ENCODE data around the gene SLC6A13. TPM values are rescaled to one million over a fixed set of nuclear protein-coding genes. Genes with fewer than 3 reads are reported as not detected.

The SLC6A13 gene
- total and polyA plus RNA-seq, 2 of the 8 experiments (the other 6 are each of a cell fraction or from before 2014, with no cell fraction given): 0.03 TPM; not detected in 1

- H3K9ac ChIP-seq (replicated peaks in 1 of 4; ENCODE audit: extremely low read depth in 1 of 4, low read depth in 3 of 4, low read length in 3 of 4): no peak overlapping the region
- H4K20me1 ChIP-seq (replicated peaks in 1 of 2; ENCODE audit: control insufficient read depth in 1 of 2, insufficient read depth in 2 of 2, low read length in 2 of 2): peaks cover 0 to 2% of the 10 kb centered on the region in 2 experiments
- no peak overlapping the region for H3K56ac ChIP-seq (replicated peaks; ENCODE audit: insufficient read length, low read depth, low read length)
- H4K5ac ChIP-seq (ENCODE audit: insufficient read length, low read depth, low read length): no peak overlapping the region
- no peak overlapping the region for H3K27ac ChIP-seq (ENCODE audit: low read depth, low read length)
- no peak overlapping the region for H2AK5ac ChIP-seq (ENCODE audit: low read depth, low read length)
- no peaks in the 10 kb centered on the region for H3K9me3 ChIP-seq (ENCODE audit: insufficient read depth in 2 of 2, low read depth in 1 of 2, low read length in 1 of 2)
- H3K4me1 ChIP-seq (replicated peaks in 1 of 4; ENCODE audit: control insufficient read depth in 3 of 4, insufficient read depth in 4 of 4, low read length in 3 of 4): no peaks in the 10 kb centered on the region
- no peak overlapping the region for H3K18ac ChIP-seq (ENCODE audit: extremely low read depth, low read length)
- no peak overlapping the region for H4K91ac ChIP-seq (replicated peaks; ENCODE audit: insufficient read length, low read length)
- H3K14ac ChIP-seq (ENCODE audit: insufficient read length): no peak overlapping the region
- no peak overlapping the region for H2BK5ac ChIP-seq (ENCODE audit: low read depth, low read length)
- WGBS, 2 experiments (ENCODE audit: extremely low coverage in 1 of 2, insufficient coverage in 1 of 2, insufficient read length in 1 of 2, insufficient replicate concordance in 2 of 2, low coverage in 1 of 2, low lambda C conversion rate in 2 of 2, missing lambda C conversion rate in 1 of 2): 91% methylated on average over 1 of the region's 1 CpG; no CpG with 5 or more reads in 1 of the 2 experiments
- H2BK15ac ChIP-seq (ENCODE audit: low read length): no peak overlapping the region
- ChIA-PET POLR2A (ENCODE audit: partially characterized antibody) (interaction anchor here (0.8 kb wide), 1 partner anchor 10 kb away, joined by 4 read pairs; no protein-coding TSS in a partner anchor), CTCF (ENCODE audit: partially characterized antibody) (no interaction called here)
- no peak overlapping the region for H2BK20ac ChIP-seq (ENCODE audit: low read length)
- TF ChIP-seq MAFK (IDR thresholded peaks at IDR 0.05; ENCODE audit: low read depth, low read length) (no peak), POLR2AphosphoS5 (IDR thresholded peaks at IDR 0.05; ENCODE audit: low read depth, low read length) (no peak), TAF1 (IDR thresholded peaks at IDR 0.05; ENCODE audit: low read depth, low read length) (no peak), SIRT6 (IDR thresholded peaks at IDR 0.05; ENCODE audit: low read length) (no peak), TBP (IDR thresholded peaks at IDR 0.05; ENCODE audit: low read depth, low read length) (no peak)
- TF ChIP-seq, protein P1, sequence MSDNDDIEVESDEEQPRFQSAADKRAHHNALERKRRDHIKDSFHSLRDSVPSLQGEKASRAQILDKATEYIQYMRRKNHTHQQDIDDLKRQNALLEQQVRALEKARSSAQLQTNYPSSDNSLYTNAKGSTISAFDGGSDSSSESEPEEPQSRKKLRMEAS (IDR thresholded peaks at IDR 0.05): no peak
- H2BK12ac ChIP-seq (ENCODE audit: low read depth, low read length): no peak overlapping the region
- H3K23me2 ChIP-seq (ENCODE audit: low read depth, low read length): no peaks in the 10 kb centered on the region
- H3K79me2 ChIP-seq (ENCODE audit: control insufficient read depth in 1 of 2, insufficient read depth in 2 of 2, low read length in 2 of 2): no peaks in the 10 kb centered on the region
- H3K4me2 ChIP-seq (ENCODE audit: insufficient read depth in 1 of 2, low read depth in 2 of 2, low read length in 2 of 2): no peak overlapping the region
- H3K4ac ChIP-seq (replicated peaks; ENCODE audit: insufficient read length, low read depth, low read length): no peak overlapping the region
- H2AFZ ChIP-seq (ENCODE audit: low read length): no peak overlapping the region
- H2BK120ac ChIP-seq (replicated peaks; ENCODE audit: low read depth, low read length): no peak overlapping the region
- no peaks in the 10 kb centered on the region for H3K79me1 ChIP-seq (ENCODE audit: low read depth, low read length)
- DNase-seq (ENCODE audit: low read depth in 1 of 2, low spot score in 2 of 2) (no peak), FAIRE-seq (no peak)
- no peak overlapping the region for H4K8ac ChIP-seq (ENCODE audit: extremely low read depth, insufficient read depth, low read length)
- H3K27me3 ChIP-seq (replicated peaks in 1 of 4; ENCODE audit: control insufficient read depth in 3 of 4, extremely low read depth in 1 of 4, insufficient read depth in 3 of 4, low read length in 3 of 4): no peaks in the 10 kb centered on the region
- no peak overlapping the region for H3K23ac ChIP-seq (ENCODE audit: insufficient read length)
- H3K36me3 ChIP-seq (ENCODE audit: control insufficient read depth in 2 of 4, insufficient read depth in 4 of 4, low read length in 3 of 4): peaks cover 7 to 43% (median 21%) of the 10 kb centered on the region in 4 experiments; a peak in 7 of 8 replicates
- H3K4me3 ChIP-seq (ENCODE audit: extremely low read depth in 1 of 4, insufficient read depth in 2 of 4, low read depth in 3 of 4, low read length in 4 of 4): no peak overlapping the region
Observed at GRCh38 chr12:295132-295531, 32.5 kb upstream of the SLC6A13 start.
